COLO668 (cell line): Measurements from ENCODE around the gene RAB25.
"Not testable (repeated sequence)": the region's sequence is repeated elsewhere in the genome, so short reads cannot be mapped to it uniquely, and the experiment has no call there.

ENCODE experiments used
- DNase-seq: peaks from one replicate; lab custom pipeline; 2025; ENCODE audit not compliant: unreplicated experiment; lab: John Stamatoyannopoulos, UW

RAB25 gene

GRCh38 chr1:156115514-156116374 is 54.8 kb downstream of the RAB25 start:
- DNase-seq, result peak; percentile 53

GRCh38 chr1:156116731-156117130 is 55.8 kb downstream of the RAB25 start:
- DNase-seq, result not testable (repeated sequence)

GRCh38 chr1:156117414-156118176 is 56.6 kb downstream of the RAB25 start:
- peak; percentile 39 for DNase-seq

GRCh38 chr1:156118177-156118868 is 57.4 kb downstream of the RAB25 start:
- peak; percentile 91 for DNase-seq

GRCh38 chr1:156119503-156120209 is 58.7 kb downstream of the RAB25 start:
- peak; percentile 64 for DNase-seq
